GM08714 (cell line): ENCODE measurements around the gene ZNF181.

Source experiments
- H3K4me3 ChIP-seq: fragments of 200-500 bp; sonication (Bioruptor generic); 2 replicates; pipeline ENCODE4 v1.5.1; 2014; ENCODE audit warnings: mild to moderate bottlenecking, low read length, inconsistent platforms
- ZNF274 ChIP-seq: IDR thresholded peaks from 2 replicates; pipeline ENCODE4 v1.6.1; 2012; ENCODE audit warnings: mild to moderate bottlenecking, low read depth, low read length

The ZNF181 gene

DNA sequence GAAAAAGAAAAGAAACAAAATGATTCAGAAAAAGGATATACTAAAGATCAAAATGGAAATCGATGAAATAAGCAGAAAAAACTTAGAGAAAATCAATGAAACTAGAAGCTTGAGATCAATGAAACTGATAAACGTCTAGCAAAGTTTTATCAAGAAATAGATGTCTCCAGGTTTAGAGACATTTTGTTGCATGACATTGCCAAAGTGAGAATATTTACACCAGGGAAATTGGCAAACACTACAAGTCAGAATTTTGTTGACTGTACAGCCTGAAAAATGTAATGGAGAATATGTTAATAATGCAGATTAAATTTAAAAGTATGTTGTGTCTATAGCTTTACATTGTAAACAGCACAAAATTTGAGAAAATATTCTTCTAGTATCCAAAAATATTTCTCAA is 44.3 kb downstream of the ZNF181 start:
- TF ChIP-seq ZNF274, result no peak
- no peak overlapping the region for H3K4me3 ChIP-seq

GRCh38 chr19:34779652-34780051 is 45.6 kb downstream of the ZNF181 start:
- TF ChIP-seq ZNF274, result no peak

GRCh38 chr19:34786236-34786635 is 52.2 kb downstream of the ZNF181 start:
- no peak overlapping the region for H3K4me3 ChIP-seq
- TF ChIP-seq ZNF274, result no peak

More at GRCh38 chr19:34779652-34780051, 45.6 kb downstream of the ZNF181 start:
- H3K4me3 ChIP-seq, result no peak overlapping the region

DNA sequence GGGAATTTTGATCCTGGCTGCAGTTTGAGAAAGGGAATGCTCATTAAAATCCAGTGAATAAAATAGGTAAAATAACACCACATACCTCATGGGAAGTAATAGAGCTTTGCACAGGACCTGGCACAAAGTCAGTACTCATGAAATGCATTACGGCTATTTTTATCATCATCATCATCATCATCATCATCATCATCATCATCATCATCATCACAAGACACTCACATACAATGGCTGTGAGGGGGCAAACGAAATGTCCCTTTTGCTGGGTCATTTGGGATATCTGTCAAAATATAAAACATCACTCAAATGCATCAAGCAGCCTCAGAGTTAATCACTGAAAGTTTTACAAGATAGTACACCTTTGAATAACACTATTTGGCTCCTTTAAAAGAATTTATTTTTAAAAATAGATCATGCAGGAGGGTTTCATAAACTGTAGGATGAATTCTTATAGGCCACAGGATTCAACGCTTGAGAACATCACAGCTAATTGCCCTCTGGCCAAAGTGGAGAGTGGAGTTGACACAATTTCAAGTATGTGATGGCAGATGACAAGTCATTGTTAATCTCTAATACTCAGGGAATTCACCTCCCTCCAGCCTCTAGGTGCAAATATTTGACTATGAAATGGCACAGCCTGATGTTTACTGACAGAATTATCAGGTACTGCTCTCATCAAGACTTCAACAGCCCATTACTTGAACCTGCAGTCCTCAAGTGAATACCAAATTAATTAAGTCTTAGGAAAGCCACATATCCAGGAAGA is 53.2 kb downstream of the ZNF181 start:
- TF ChIP-seq ZNF274, result no peak
- H3K4me3 ChIP-seq, result no peak overlapping the region

- no peak for TF ChIP-seq ZNF274
- H3K4me3 ChIP-seq, result no peak overlapping the region
These were observed 54.0 kb downstream of the ZNF181 start for GRCh38 chr19:34788074-34788473.

DNA sequence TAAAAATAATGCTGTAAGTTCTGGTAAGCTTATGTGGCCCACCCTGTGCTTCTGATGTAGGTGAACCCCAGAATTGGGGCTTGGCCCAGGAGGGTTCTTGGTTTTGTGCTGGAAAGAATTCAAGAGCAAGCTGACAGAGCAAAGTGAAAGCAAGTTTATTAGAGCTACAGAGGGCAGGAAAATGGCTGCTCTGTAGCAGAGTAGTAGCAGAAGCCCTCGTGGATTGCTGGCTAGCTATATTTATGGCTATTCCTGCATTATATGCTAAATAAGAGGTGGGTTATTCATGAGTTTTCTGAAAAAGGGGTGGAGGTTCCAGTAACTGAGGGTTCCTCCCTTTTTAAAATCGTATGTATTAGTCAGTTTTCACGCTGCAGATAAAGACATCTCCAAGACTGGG is 59.5 kb downstream of the ZNF181 start:
- TF ChIP-seq ZNF274, result no peak

GRCh38 chr19:34794066-34794960 is 60.3 kb downstream of the ZNF181 start:
- no peak for TF ChIP-seq ZNF274
- H3K4me3 ChIP-seq, result no peak overlapping the region

More for the DNA sequence above, 59.5 kb downstream of the ZNF181 start:
- no peak overlapping the region for H3K4me3 ChIP-seq
